Breast epithelium (tissue), 4 donors: ENCODE data around the gene C2orf68. TPM values are rescaled to one million over a fixed set of nuclear protein-coding genes. Genes with fewer than 3 reads are reported as not detected.
A peak's percentile ranks its signal among the peaks of the same experiment; 100 is the strongest.

ENCODE experiments used
- DNase-seq, 2 donors: peaks; one replicate each; pipeline ENCODE4 v3.0.0-alpha.2; 2019; ENCODE audit warnings: low spot score in 2 of 2
- H3K27ac ChIP-seq, 2 donors: fragments of 200-600 bp; sonication (generic) in 1 of 2; one replicate each; pipeline ENCODE4 v1.5.1; 2016 to 2019; ENCODE audit warnings: mild to moderate bottlenecking in 1 of 2
- H3K27me3 ChIP-seq, 2 donors: fragments of 200-600 bp; sonication (generic) in 1 of 2; one replicate each; pipeline versions ENCODE4 v1.5.1 to v1.6.0; 2017 to 2019; ENCODE audit warnings: control low read depth in 1 of 2, mild to moderate bottlenecking in 1 of 2
- H3K36me3 ChIP-seq: fragments of 200-600 bp; one replicate; pipeline ENCODE4 v1.5.1; 2019
- H3K4me1 ChIP-seq, 2 donors: fragments of 200-600 bp; sonication (generic); one replicate each; pipeline ENCODE4 v1.5.1; 2016 to 2019; ENCODE audit warnings: control low read depth in 1 of 2
- H3K4me3 ChIP-seq, 3 donors: fragments of 200-600 bp; sonication (generic); 1 replicate in 2 of 3; 2 replicates in 1 of 3; pipeline ENCODE4 v1.5.1; 2016 to 2019; ENCODE audit warnings: mild to moderate bottlenecking in 3 of 3, moderate library complexity in 2 of 3
- H3K9me3 ChIP-seq, 2 donors: fragments of 200-600 bp; sonication (generic) in 1 of 2; one replicate each; pipeline ENCODE4 v1.5.1; 2016 to 2019; ENCODE audit warnings: control low read depth in 1 of 2
- CTCF ChIP-seq, 3 donors: fragments of 450-650 bp; IDR thresholded peaks; one replicate each; pipeline ENCODE4 v1.5.1; 2016 to 2017; ENCODE audit warnings: antibody characterized with exemption in 3 of 3, mild to moderate bottlenecking in 3 of 3, moderate library complexity in 3 of 3
- POLR2A ChIP-seq: fragments of 450-650 bp; IDR thresholded peaks from one replicate; pipeline ENCODE4 v1.6.1; 2016; ENCODE audit warnings: antibody characterized with exemption, mild to moderate bottlenecking, moderate library complexity
- POLR2AphosphoS5 ChIP-seq, 3 donors: sonication (generic); formaldehyde crosslinking; IDR thresholded peaks; one replicate each; pipeline ENCODE4 v1.6.1; 2017; ENCODE audit warnings: antibody characterized with exemption in 3 of 3
- intact Hi-C: fragments of 100-400 bp; cut with DNase I; formaldehyde crosslinking; loops from one replicate; pipeline ENCODE4 v1.15.1; 2023; ENCODE audit warnings: low total_unique reads
- total RNA-seq, 3 donors: library from RNA; depleted of rRNA; stranded (reverse); fragments of >200 nt; gene quantifications; one replicate each; pipeline ENCODE4 v1.1.0, GENCODE V29; 2016

C2orf68 gene
- total RNA-seq, 3 donors from 2014 or later, result 13.9 to 26.6 (median 16.1) TPM

GRCh38 chr2:85589982-85590791 lies 21.7 kb downstream of the C2orf68 start:
- peak overlapping the region in 1 of 3 donors; percentile 10 for H3K4me3 ChIP-seq
- intact Hi-C loops, result no loop called here
- no peaks in the 10 kb centered on the region for H3K27me3 ChIP-seq
- no peak for DNase-seq
- H3K9me3 ChIP-seq, result no peaks in the 10 kb centered on the region
- TF ChIP-seq POLR2AphosphoS5 (IDR thresholded peaks at IDR 0.05) (peak in 1 of 3 donors; percentile 25), POLR2A (no peak), CTCF (IDR thresholded peaks at IDR 0.05) (no peak)
- no peaks in the 10 kb centered on the region for H3K36me3 ChIP-seq
- peak overlapping the region; percentile 86 to 91 for H3K27ac ChIP-seq
- peaks cover 8 to 33% of the 10 kb centered on the region in 2 donors for H3K4me1 ChIP-seq

- H3K4me3 ChIP-seq, result no peak overlapping the region
- TF ChIP-seq POLR2AphosphoS5 (IDR thresholded peaks at IDR 0.05) (peak in 1 of 3 donors; percentile 20), POLR2A (no peak), CTCF (IDR thresholded peaks at IDR 0.05) (no peak)
- no peaks in the 10 kb centered on the region for H3K9me3 ChIP-seq
- intact Hi-C loops, result no loop called here
- no peak for DNase-seq
- no peaks in the 10 kb centered on the region for H3K27me3 ChIP-seq
- H3K36me3 ChIP-seq, result no peaks in the 10 kb centered on the region
- H3K27ac ChIP-seq, result peak overlapping the region; percentile 86 to 91
- peaks cover 8 to 26% of the 10 kb centered on the region in 2 donors for H3K4me1 ChIP-seq
These were observed 22.7 kb downstream of the C2orf68 start for GRCh38 chr2:85589181-85589580.

GRCh38 chr2:85588645-85589044 lies 23.2 kb downstream of the C2orf68 start:
- Histone ChIP-seq H3K36me3 (no peaks in the 10 kb centered on the region), H3K4me1 (peaks cover 8 to 24% of the 10 kb centered on the region in 2 donors), H3K9me3 (no peaks in the 10 kb centered on the region), H3K27ac (peak overlapping the region; percentile 86 to 91), H3K4me3 (no peak overlapping the region), H3K27me3 (no peaks in the 10 kb centered on the region)
- DNase-seq, result no peak
- no peak for TF ChIP-seq CTCF (IDR thresholded peaks at IDR 0.05)
- TF ChIP-seq POLR2A, result no peak
- TF ChIP-seq POLR2AphosphoS5 (IDR thresholded peaks at IDR 0.05), result no peak
- intact Hi-C loops, result no loop called here

GRCh38 chr2:85588236-85588635 lies 23.6 kb downstream of the C2orf68 start:
- H3K4me1 ChIP-seq, result peaks cover 8 to 24% of the 10 kb centered on the region in 2 donors
- intact Hi-C loops, result no loop called here

More at GRCh38 chr2:85588236-85588635, 23.6 kb downstream of the C2orf68 start:
- Histone ChIP-seq H3K36me3 (no peaks in the 10 kb centered on the region), H3K27ac (peak overlapping the region; percentile 86 to 91), H3K9me3 (no peaks in the 10 kb centered on the region), H3K4me3 (no peak overlapping the region), H3K27me3 (no peaks in the 10 kb centered on the region)
- no peak for TF ChIP-seq POLR2A
- no peak for TF ChIP-seq POLR2AphosphoS5 (IDR thresholded peaks at IDR 0.05)
- TF ChIP-seq CTCF (IDR thresholded peaks at IDR 0.05), result no peak
- DNase-seq, result no peak
